Measurements from ENCODE around the gene PYCARD.

Gene PYCARD

GRCh38 chr16:31194898-31195297 lies 7.7 kb downstream of the PYCARD start:
- intact Hi-C loops (cut with DNase I; ENCODE audit: low total_unique reads): loop anchor here (5.0 kb wide), 1 partner anchor 247 kb away; the partner anchor contains the start of gene ZNF843
- Histone ChIP-seq H3K9me3 (no peaks in the 10 kb centered on the region), H3K36me3 (peaks cover 62 to 88% (median 70%) of the 10 kb centered on the region in 3 donors), H3K4me3 (no peak overlapping the region), H3K27ac (no peak overlapping the region), H3K4me1 (no peaks in the 10 kb centered on the region), H3K27me3 (no peaks in the 10 kb centered on the region)
- TF ChIP-seq CTCF (IDR thresholded peaks at IDR 0.05): no peak
- no peak for DNase-seq

GRCh38 chr16:31193874-31194273 lies 8.7 kb downstream of the PYCARD start:
- Histone ChIP-seq H3K36me3 (peaks cover 72 to 90% (median 80%) of the 10 kb centered on the region in 3 donors), H3K4me1 (no peaks in the 10 kb centered on the region), H3K27me3 (no peaks in the 10 kb centered on the region), H3K27ac (no peak overlapping the region), H3K4me3 (no peak overlapping the region), H3K9me3 (no peaks in the 10 kb centered on the region)
- DNase-seq: no peak
- TF ChIP-seq CTCF (IDR thresholded peaks at IDR 0.05): no peak
- intact Hi-C loops (cut with DNase I; ENCODE audit: low total_unique reads): loop anchor here (5.0 kb wide), 1 partner anchor 248 kb away; the partner anchor contains the start of gene ZNF843

DNA sequence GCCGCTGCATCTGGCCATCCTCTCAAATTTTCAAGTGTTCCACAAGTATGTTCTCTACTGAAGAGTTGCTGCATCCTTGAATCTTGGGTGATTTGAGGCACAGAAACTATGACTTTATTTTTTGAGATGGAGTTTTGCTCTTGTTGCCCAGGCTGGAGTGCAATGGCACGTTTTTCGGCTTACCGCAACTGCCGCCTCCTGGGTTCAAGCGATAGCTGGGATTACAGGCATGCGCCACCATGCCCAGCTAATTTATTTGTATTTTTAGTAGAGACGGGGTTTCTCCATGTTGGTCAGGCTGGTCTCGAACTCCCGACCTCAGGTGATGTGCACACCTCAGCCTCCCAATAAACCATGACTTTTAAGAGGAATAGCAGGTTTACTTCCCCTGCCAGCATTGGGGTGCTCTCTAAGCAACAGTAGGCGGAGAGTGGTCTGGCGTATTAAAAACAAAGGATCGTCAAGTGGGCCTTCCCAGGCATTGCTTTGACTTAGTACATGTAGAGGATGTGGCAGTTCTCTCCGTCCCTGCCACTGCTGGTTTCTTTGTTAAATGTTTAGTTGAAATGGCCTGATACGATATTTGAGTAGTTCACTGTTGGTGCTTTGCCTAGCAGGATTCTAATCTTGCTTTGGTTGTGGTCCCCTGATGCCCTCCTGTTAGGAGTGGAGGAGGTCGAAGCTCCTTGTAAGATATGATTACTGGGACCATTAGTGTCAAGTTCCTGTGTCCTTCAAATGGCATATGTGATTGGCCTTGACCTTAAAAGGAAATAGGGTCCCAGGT lies 9.5 kb downstream of the PYCARD start:
- peaks cover 81 to 98% (median 89%) of the 10 kb centered on the region in 3 donors for H3K36me3 ChIP-seq
- no peak for TF ChIP-seq CTCF (IDR thresholded peaks at IDR 0.05)
- no peaks in the 10 kb centered on the region for H3K27me3 ChIP-seq
- no peaks in the 10 kb centered on the region for H3K9me3 ChIP-seq
- DNase-seq: no peak
- no peak overlapping the region for H3K27ac ChIP-seq
- intact Hi-C loops (cut with DNase I; ENCODE audit: low total_unique reads): loop anchor here (5.0 kb wide), 1 partner anchor 249 kb away; the partner anchor contains the start of gene ZNF843
- no peak overlapping the region for H3K4me3 ChIP-seq
- H3K4me1 ChIP-seq: no peaks in the 10 kb centered on the region

DNA sequence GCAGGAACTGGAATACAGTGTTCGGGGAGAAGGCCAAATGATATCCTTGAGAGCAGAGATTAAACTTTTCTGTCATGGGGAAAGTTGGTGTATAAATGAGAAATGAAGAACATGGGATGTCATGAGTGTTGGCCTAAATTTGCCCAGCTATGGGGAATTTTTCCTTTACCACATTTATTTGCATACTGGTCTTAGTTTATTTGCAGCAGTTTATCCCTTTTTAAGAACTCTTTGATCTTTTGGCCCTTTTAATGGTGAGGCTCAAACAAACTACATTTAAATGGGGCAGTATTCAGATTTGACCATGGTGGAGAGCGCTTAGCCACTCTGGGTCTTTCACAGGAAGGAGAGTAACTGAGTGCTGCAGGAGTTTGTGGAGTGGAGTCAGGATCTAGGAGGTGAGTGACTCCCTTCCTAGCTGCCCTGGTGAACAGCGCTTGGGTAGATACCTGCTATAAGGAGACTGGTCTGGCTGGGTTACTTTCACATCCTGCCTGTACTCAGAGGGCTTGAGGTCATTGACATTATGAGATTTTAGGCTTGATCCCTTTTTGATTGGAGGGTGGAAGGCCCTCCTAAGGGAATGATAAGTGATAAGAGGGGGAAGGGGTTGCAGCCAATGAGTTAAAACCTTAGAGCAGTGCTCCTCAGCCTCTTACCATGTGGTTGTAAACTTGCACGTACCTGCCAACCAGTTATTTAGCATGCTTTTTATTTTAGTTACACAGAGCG lies 10.7 kb downstream of the PYCARD start:
- DNase-seq: no peak
- intact Hi-C loops (cut with DNase I; ENCODE audit: low total_unique reads): loop anchor here (5.0 kb wide), 1 partner anchor 250 kb away; the partner anchor contains the start of gene ZNF843
- H3K36me3 ChIP-seq: peaks cover 92 to 100% (median 100%) of the 10 kb centered on the region in 3 donors
- no peak for TF ChIP-seq CTCF (IDR thresholded peaks at IDR 0.05)
- H3K27me3 ChIP-seq: no peaks in the 10 kb centered on the region
- H3K9me3 ChIP-seq: no peaks in the 10 kb centered on the region
- H3K4me1 ChIP-seq: no peaks in the 10 kb centered on the region
- no peak overlapping the region for H3K27ac ChIP-seq
- H3K4me3 ChIP-seq: no peak overlapping the region

DNA sequence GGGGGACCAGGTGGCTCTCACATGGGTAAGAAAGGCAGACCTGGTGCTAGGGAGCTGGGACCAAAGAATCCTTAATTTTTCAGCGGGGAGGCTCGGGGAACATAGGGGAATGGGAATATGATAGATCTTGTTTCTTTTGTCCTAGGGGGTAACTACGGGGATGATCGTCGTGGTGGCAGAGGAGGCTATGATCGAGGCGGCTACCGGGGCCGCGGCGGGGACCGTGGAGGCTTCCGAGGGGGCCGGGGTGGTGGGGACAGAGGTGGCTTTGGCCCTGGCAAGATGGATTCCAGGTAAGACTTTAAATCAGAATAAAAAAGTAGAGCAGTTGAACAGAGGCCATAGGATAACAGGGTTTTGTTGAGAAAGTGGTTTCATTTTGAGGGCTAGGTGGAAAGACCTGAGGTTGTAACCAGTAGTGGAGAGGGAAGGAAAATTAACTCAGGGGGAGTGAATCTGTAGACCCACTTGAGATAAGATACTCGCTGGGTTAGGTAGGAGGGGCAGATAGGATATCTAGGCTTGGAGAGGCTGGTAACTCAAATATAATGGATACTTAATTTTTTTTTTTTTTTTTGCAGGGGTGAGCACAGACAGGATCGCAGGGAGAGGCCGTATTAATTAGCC lies 11.6 kb downstream of the PYCARD start:
- no peaks in the 10 kb centered on the region for H3K27me3 ChIP-seq
- no peak for TF ChIP-seq CTCF (IDR thresholded peaks at IDR 0.05)
- DNase-seq: no peak
- H3K36me3 ChIP-seq: peaks cover 99 to 100% (median 100%) of the 10 kb centered on the region in 3 donors
- intact Hi-C loops (cut with DNase I; ENCODE audit: low total_unique reads): loop anchor here (5.0 kb wide), 1 partner anchor 251 kb away; the partner anchor contains the start of gene ZNF843
- no peak overlapping the region for H3K27ac ChIP-seq
- H3K4me1 ChIP-seq: no peaks in the 10 kb centered on the region
- no peaks in the 10 kb centered on the region for H3K9me3 ChIP-seq
- no peak overlapping the region for H3K4me3 ChIP-seq
